ENCODE measurements around the gene HOXD4. TPM values are rescaled to one million over a fixed set of nuclear protein-coding genes. Genes with fewer than 3 reads are reported as not detected.

The HOXD4 gene
- total and polyA plus RNA-seq, 3 experiments from 2014 or later: not detected

- Mint-ChIP-seq H3K4me1 (peaks cover 11 to 21% (median 20%) of the 10 kb centered on the region in 3 donors), H3K4me3 (peak overlapping the region in 1 of 7 donors; percentile 6), H3K27me3 (peaks cover 76 to 87% of the 10 kb centered on the region in 2 donors), H3K27ac (peak overlapping the region in 1 of 8 donors; percentile 1), H3K36me3 (no peaks in the 10 kb centered on the region), H3K9me3 (peaks cover 0 to 14% (median 5%) of the 10 kb centered on the region in 5 donors)
- no peak for DNase-seq
- no peak overlapping the region for H3K27ac ChIP-seq (ENCODE audit: low read depth, low read length)
- CTCF ChIA-PET: interaction anchor here (1.2 kb wide), 1 partner anchor 17 kb away, joined by 3 read pairs; no protein-coding TSS in a partner anchor
- POLR2A ChIA-PET: no interaction called here
- H3K4me3 ChIP-seq (ENCODE audit: low read length): no peak overlapping the region
- no peaks in the 10 kb centered on the region for H3K9me3 ChIP-seq (ENCODE audit: low read length)
- peaks cover 84% of the 10 kb centered on the region for H3K27me3 ChIP-seq (ENCODE audit: insufficient read depth, low read length, poor library complexity, severe bottlenecking)
- peaks cover 5% of the 10 kb centered on the region for H3K4me1 ChIP-seq (ENCODE audit: insufficient read depth, low read length)
- H3K36me3 ChIP-seq (ENCODE audit: insufficient read depth, low read length): no peaks in the 10 kb centered on the region
Measured at GRCh38 chr2:176160986-176161824, 9.9 kb downstream of the HOXD4 start.

GRCh38 chr2:176161825-176162626 lies 10.7 kb downstream of the HOXD4 start:
- Histone ChIP-seq H3K27me3 (ENCODE audit: insufficient read depth, low read length, poor library complexity, severe bottlenecking) (peaks cover 85% of the 10 kb centered on the region), H3K9me3 (ENCODE audit: low read length) (no peaks in the 10 kb centered on the region), H3K27ac (ENCODE audit: low read depth, low read length) (no peak overlapping the region), H3K4me3 (ENCODE audit: low read length) (no peak overlapping the region), H3K4me1 (ENCODE audit: insufficient read depth, low read length) (peaks cover 5% of the 10 kb centered on the region), H3K36me3 (ENCODE audit: insufficient read depth, low read length) (no peaks in the 10 kb centered on the region)
- no peaks in the 10 kb centered on the region for H3K36me3 Mint-ChIP-seq
- ChIA-PET CTCF (interaction anchor here (1.0 to 1.2 kb wide), 3 partner anchors 9 to 293 kb away, joined by 3 read pairs; no protein-coding TSS in a partner anchor), POLR2A (no interaction called here)
- H3K4me1 Mint-ChIP-seq: peaks cover 11 to 21% (median 20%) of the 10 kb centered on the region in 3 donors
- no peak overlapping the region for H3K27ac Mint-ChIP-seq
- no peak for DNase-seq
- peaks cover 76 to 88% of the 10 kb centered on the region in 2 donors for H3K27me3 Mint-ChIP-seq
- peak overlapping the region in 1 of 7 donors; percentile 6 for H3K4me3 Mint-ChIP-seq
- peaks cover 0 to 16% (median 5%) of the 10 kb centered on the region in 5 donors for H3K9me3 Mint-ChIP-seq

- Histone ChIP-seq H3K9me3 (ENCODE audit: low read length) (no peaks in the 10 kb centered on the region), H3K27me3 (ENCODE audit: insufficient read depth, low read length, poor library complexity, severe bottlenecking) (peaks cover 76% of the 10 kb centered on the region)
- H3K4me1 Mint-ChIP-seq: peaks cover 8 to 15% (median 14%) of the 10 kb centered on the region in 3 donors
Measured at GRCh38 chr2:176162911-176163671, 11.7 kb downstream of the HOXD4 start.

GRCh38 chr2:176163672-176164056 lies 12.3 kb downstream of the HOXD4 start:
- no peak for DNase-seq
- Histone ChIP-seq H3K9me3 (ENCODE audit: low read length) (no peaks in the 10 kb centered on the region), H3K27ac (ENCODE audit: low read depth, low read length) (no peak overlapping the region), H3K36me3 (ENCODE audit: insufficient read depth, low read length) (no peaks in the 10 kb centered on the region), H3K4me3 (ENCODE audit: low read length) (no peak overlapping the region), H3K27me3 (ENCODE audit: insufficient read depth, low read length, poor library complexity, severe bottlenecking) (peaks cover 72% of the 10 kb centered on the region), H3K4me1 (ENCODE audit: insufficient read depth, low read length) (no peaks in the 10 kb centered on the region)
- Mint-ChIP-seq H3K4me1 (peaks cover 6 to 11% (median 10%) of the 10 kb centered on the region in 3 donors), H3K36me3 (no peaks in the 10 kb centered on the region), H3K27ac (peak overlapping the region in 2 of 8 donors; percentile 35 to 58), H3K9me3 (peaks cover 0 to 17% (median 7%) of the 10 kb centered on the region in 5 donors), H3K27me3 (peaks cover 74 to 84% of the 10 kb centered on the region in 2 donors), H3K4me3 (peak overlapping the region in 1 of 7 donors; percentile 42)
- CTCF ChIA-PET: no interaction called here
- POLR2A ChIA-PET: no interaction called here

More at GRCh38 chr2:176162911-176163671, 11.7 kb downstream of the HOXD4 start:
- Histone ChIP-seq H3K27ac (ENCODE audit: low read depth, low read length) (no peak overlapping the region), H3K4me3 (ENCODE audit: low read length) (no peak overlapping the region), H3K4me1 (ENCODE audit: insufficient read depth, low read length) (no peaks in the 10 kb centered on the region), H3K36me3 (ENCODE audit: insufficient read depth, low read length) (no peaks in the 10 kb centered on the region)
- Mint-ChIP-seq H3K27ac (peak overlapping the region in 2 of 8 donors; percentile 35 to 58), H3K36me3 (no peaks in the 10 kb centered on the region), H3K4me3 (peak overlapping the region in 1 of 7 donors; percentile 8), H3K27me3 (peaks cover 78 to 90% of the 10 kb centered on the region in 2 donors), H3K9me3 (peaks cover 0 to 19% (median 7%) of the 10 kb centered on the region in 5 donors)
- ChIA-PET POLR2A (no interaction called here), CTCF (interaction anchor here (1.0 kb wide), 2 partner anchors 8 to 292 kb away, joined by 3 read pairs; no protein-coding TSS in a partner anchor)
- DNase-seq: no peak

- no peaks in the 10 kb centered on the region for H3K4me1 ChIP-seq (ENCODE audit: insufficient read depth, low read length)
- H3K27ac ChIP-seq (ENCODE audit: low read depth, low read length): no peak overlapping the region
- CTCF ChIA-PET: no interaction called here
- Mint-ChIP-seq H3K27me3 (peaks cover 74 to 87% of the 10 kb centered on the region in 2 donors), H3K4me3 (peak overlapping the region in 4 of 7 donors; percentile 5 to 42 (median 31)), H3K4me1 (peaks cover 6 to 11% (median 10%) of the 10 kb centered on the region in 3 donors), H3K9me3 (peaks cover 0 to 17% (median 7%) of the 10 kb centered on the region in 5 donors), H3K36me3 (no peaks in the 10 kb centered on the region), H3K27ac (peak overlapping the region in 2 of 8 donors; percentile 4 to 45)
- H3K27me3 ChIP-seq (ENCODE audit: insufficient read depth, low read length, poor library complexity, severe bottlenecking): peaks cover 71% of the 10 kb centered on the region
- DNase-seq: no peak
- POLR2A ChIA-PET: no interaction called here
- H3K4me3 ChIP-seq (ENCODE audit: low read length): no peak overlapping the region
- no peaks in the 10 kb centered on the region for H3K9me3 ChIP-seq (ENCODE audit: low read length)
- no peaks in the 10 kb centered on the region for H3K36me3 ChIP-seq (ENCODE audit: insufficient read depth, low read length)
Measured at GRCh38 chr2:176164201-176164600, 12.9 kb downstream of the HOXD4 start.

- no peaks in the 10 kb centered on the region for H3K9me3 ChIP-seq (ENCODE audit: low read length)
- no peak overlapping the region for H3K27ac ChIP-seq (ENCODE audit: low read depth, low read length)
- Mint-ChIP-seq H3K4me3 (peak overlapping the region in 3 of 7 donors; percentile 20 to 65 (median 22)), H3K4me1 (peaks cover 6 to 11% (median 10%) of the 10 kb centered on the region in 3 donors), H3K27ac (peak overlapping the region in 1 of 8 donors; percentile 4), H3K27me3 (peaks cover 77 to 88% of the 10 kb centered on the region in 2 donors), H3K36me3 (peaks cover 0 to 4% (median 0%) of the 10 kb centered on the region in 3 donors), H3K9me3 (peaks cover 0 to 17% (median 7%) of the 10 kb centered on the region in 5 donors)
- ChIA-PET POLR2A (no interaction called here), CTCF (no interaction called here)
- no peaks in the 10 kb centered on the region for H3K4me1 ChIP-seq (ENCODE audit: insufficient read depth, low read length)
- peaks cover 66% of the 10 kb centered on the region for H3K27me3 ChIP-seq (ENCODE audit: insufficient read depth, low read length, poor library complexity, severe bottlenecking)
- H3K4me3 ChIP-seq (ENCODE audit: low read length): no peak overlapping the region
- no peak for DNase-seq
- no peaks in the 10 kb centered on the region for H3K36me3 ChIP-seq (ENCODE audit: insufficient read depth, low read length)
Measured at GRCh38 chr2:176164611-176165369, 13.4 kb downstream of the HOXD4 start.
